ENCODE measurements around the gene LIPC.

The LIPC gene

DNA sequence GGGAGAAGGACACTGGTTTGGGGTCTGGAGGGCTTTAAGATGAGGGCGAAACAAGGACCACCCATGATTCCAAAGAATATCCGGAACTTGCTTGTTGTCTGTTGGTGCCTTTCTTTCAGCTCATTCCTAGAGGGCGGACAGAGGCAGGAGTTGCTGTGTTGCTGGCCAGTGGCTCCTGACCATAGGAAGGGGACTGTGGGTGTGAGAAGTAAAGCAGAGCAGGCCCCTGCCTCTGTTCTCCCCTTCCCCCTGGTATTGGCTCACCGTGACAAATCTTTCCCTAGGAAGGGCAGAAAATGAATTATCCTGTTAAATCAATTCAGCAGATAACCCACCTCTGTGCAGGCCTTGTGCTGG lies 89.1 kb downstream of the LIPC start:
- no peak for DNase-seq

- no peak for DNase-seq
Measured at GRCh38 chr15:58521293-58521991, 89.7 kb downstream of the LIPC start.

DNA sequence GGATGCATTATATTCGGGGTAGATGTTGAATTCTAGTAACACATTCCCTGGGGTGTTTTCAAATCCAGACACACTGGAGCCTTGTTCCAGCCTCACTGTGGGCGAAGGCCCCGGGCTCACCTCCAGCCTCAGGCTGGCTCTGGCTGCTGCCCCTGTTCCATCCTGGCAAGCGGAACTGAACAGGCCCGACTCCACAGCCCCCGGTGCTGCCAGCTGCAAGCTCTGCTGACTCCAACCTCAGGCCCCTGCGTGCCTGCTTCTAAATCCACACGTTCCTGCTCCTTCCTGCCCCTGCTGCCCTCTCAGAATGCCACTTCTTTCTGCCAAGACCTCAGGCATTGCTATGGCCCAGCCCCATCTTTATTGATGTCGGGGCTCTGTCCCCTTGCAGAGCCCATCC lies 90.6 kb downstream of the LIPC start:
- no peak for DNase-seq

GRCh38 chr15:58522865-58523264 lies 91.1 kb downstream of the LIPC start:
- no peak for DNase-seq

- no peak for DNase-seq
Measured at GRCh38 chr15:58523634-58524033, 91.8 kb downstream of the LIPC start.

DNA sequence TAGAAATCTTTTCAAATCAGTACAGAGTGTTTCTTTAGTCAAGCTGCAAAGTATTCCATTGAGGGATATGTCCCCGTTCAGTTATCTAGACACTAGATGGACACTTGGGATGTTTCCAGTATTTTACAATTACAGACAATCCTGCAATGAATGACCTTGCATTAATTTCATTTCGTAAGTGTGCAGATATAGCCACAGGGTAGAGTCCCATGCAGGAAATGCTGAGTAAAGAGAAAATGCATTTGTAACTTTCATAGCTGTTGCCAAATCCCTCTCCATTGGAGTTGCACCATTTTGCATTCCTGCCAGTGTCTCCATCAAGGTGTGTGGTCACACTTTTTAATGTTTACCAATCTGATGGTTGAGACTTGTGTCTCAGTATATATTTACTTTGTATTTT lies 92.5 kb downstream of the LIPC start:
- no peak for DNase-seq

DNA sequence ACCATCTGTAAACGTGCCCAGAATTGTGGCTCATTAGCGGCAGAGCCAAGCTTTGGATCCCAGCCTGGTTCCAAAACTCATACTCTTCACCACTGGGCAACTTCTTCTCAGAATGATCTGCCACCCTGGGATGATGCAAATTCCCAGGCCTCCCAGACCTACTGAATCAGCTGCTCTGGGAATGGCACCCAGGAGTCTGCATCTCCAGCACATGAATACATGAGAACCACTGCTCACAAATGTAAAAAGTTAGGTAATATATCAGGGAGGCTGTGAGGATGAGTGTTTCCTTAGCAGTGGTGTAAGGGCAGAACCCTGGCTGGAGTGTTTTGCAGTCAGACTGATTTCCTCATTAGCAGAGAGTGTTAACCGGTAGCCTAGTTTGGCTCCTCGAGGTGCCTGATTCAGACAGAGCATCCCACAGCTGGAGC lies 94.2 kb downstream of the LIPC start:
- DNase-seq = no peak

GRCh38 chr15:58526647-58527192 lies 94.9 kb downstream of the LIPC start:
- DNase-seq = no peak

- DNase-seq = no peak
Measured at GRCh38 chr15:58527573-58528187, 95.9 kb downstream of the LIPC start.

GRCh38 chr15:58528188-58528870 lies 96.5 kb downstream of the LIPC start:
- DNase-seq = no peak

DNA sequence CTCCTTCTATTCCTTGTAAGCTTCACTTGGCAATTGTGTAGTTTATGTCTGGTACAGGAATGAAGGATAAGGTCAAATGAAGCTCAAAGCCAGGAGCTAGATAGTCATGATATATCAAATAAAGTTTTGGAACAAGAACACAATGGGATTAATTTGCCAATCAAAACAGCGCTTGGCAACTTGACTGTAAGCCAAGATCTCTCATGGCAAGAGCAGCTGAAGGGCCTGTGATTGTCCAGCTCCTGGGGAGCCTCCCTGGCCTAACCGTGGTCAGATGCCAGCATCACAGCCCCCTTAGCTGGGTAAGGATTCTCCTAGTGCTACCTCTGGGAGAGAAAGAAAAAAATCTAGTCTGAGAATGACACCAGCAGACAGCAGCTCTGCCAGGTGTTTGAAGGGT lies 97.2 kb downstream of the LIPC start:
- DNase-seq = no peak

GRCh38 chr15:58530056-58530590 lies 98.3 kb downstream of the LIPC start:
- no peak for DNase-seq

DNA sequence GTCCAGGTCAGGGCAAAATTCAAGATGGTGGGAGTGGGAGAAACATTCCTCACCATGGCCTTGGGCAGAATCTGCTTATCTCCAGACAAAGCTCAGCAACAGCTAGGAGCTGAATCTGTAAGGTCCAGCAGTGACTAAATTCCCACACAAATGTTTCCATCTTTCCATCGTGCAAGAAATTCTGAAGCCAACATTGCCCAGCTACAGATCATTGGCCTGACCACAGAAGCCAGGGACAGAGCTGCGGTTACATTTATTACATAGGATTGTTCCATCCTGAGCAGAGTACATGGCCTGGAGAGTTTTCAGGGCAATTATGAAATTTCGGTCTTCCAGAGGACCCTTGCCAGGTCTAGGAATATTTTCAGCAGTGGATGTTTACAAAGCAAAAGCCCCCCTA lies 100.3 kb downstream of the LIPC start:
- DNase-seq = no peak

- no peak for DNase-seq
Measured at GRCh38 chr15:58534556-58534955, 102.8 kb downstream of the LIPC start.

- no peak for DNase-seq
Measured at GRCh38 chr15:58535337-58535736, 103.5 kb downstream of the LIPC start.

DNA sequence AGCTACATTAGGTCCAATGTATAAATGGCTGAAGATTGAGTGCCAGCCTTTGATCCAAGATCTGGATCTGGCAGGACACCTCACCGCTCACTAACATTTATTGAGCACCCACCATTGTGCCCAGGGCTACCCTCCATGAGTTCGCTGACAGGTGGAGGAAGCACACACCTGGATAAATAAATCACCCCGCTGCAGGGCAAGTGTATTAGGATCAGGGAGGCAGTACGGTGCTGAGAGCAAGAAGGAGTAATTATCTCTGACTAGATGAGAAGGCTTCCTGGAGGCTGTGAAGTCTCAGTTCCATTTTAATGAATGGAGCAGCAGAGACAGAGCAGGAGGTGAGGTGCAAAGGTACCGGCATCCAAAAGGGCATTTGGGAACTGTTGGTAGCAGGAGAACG lies 104.1 kb downstream of the LIPC start:
- DNase-seq = no peak

DNA sequence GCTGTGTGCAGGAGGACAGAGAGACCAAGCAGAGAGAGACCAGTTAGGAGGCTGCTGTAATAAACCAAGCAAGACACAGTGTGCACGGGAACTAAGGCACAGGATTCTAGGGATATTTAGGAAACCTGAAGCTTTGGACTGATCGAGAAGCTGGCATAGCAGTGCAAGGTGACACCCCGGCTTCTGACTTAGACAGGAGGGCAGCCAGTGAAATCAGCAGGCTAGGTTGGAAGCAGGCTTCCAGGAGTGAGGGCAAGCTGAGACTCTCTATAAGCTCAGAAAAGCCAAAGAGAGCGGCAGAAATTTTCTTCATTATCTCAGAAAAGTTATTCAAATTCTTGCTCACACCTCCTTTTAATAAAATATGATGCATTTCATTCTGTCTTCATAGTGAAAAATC lies 104.6 kb downstream of the LIPC start:
- DNase-seq = no peak

- DNase-seq = no peak
Measured at GRCh38 chr15:58537033-58537432, 105.2 kb downstream of the LIPC start.

- DNase-seq = no peak
Measured at GRCh38 chr15:58538225-58538727, 106.5 kb downstream of the LIPC start.

DNA sequence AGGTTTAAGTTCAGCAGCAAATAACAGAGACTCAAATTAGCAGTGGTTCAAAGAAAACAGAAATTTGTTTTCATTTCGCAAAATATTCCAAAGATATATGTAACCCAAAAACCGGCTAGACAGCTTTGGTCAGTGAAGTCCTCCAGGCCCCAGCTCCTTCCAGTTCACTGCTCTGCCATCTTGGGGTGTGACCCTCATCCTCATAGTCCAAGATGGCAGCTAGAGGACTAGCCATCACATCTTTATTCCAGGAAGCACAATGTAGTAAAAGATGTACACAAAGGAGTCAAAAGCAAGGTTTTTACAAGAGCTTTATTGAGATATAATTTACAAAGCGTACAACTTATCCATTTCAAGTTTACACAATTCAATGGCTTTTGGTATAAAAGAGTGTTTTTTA lies 107.1 kb downstream of the LIPC start:
- DNase-seq = no peak

- no peak for DNase-seq
Measured at GRCh38 chr15:58539548-58539947, 107.8 kb downstream of the LIPC start.

GRCh38 chr15:58541410-58542087 lies 109.8 kb downstream of the LIPC start:
- DNase-seq = no peak
